NB4 (cell line): ENCODE measurements around the gene LYZL2.

Experiments used
- MYC ChIP-seq: IDR thresholded peaks from 2 replicates; pipeline ENCODE4 v1.6.1; 2011; ENCODE audit warnings: low read depth, low read length
- POLR2A ChIP-seq: IDR thresholded peaks from 2 replicates; pipeline ENCODE4 v1.6.1; 2011; ENCODE audit warnings: mild to moderate bottlenecking; ENCODE audit not compliant: insufficient read length; ENCODE audit errors: extremely low read depth
- TF ChIP-seq, protein P1 (sequence below): IDR thresholded peaks from one replicate; pipeline ENCODE4 v1.5.1; 2012; ENCODE audit warnings: low read depth, low read length
- TF ChIP-seq, protein P2 (sequence below): IDR thresholded peaks from 2 replicates; pipeline ENCODE4 v1.6.1; 2011; ENCODE audit warnings: low read depth, low read length

DNA sequence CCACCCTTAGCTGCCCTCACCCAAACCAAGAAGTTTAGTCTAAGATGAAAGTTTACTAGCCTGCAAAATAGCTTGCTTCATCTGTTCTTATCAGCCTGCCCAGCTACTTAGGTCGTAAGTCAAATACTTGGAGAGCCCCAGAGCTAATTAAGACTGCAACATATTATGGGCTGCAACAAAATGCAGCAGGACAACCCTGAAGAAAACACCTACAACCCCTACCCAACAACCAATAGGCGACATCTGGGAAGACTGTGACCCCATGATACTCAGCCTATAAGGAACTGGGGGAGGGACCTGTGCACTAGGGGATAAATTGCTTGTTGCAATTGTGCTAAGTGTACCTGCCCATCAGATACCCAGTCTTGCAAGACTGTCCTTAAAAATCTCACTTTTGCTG lies 64.1 kb downstream of the LYZL2 start:
- TF ChIP-seq, protein P1, sequence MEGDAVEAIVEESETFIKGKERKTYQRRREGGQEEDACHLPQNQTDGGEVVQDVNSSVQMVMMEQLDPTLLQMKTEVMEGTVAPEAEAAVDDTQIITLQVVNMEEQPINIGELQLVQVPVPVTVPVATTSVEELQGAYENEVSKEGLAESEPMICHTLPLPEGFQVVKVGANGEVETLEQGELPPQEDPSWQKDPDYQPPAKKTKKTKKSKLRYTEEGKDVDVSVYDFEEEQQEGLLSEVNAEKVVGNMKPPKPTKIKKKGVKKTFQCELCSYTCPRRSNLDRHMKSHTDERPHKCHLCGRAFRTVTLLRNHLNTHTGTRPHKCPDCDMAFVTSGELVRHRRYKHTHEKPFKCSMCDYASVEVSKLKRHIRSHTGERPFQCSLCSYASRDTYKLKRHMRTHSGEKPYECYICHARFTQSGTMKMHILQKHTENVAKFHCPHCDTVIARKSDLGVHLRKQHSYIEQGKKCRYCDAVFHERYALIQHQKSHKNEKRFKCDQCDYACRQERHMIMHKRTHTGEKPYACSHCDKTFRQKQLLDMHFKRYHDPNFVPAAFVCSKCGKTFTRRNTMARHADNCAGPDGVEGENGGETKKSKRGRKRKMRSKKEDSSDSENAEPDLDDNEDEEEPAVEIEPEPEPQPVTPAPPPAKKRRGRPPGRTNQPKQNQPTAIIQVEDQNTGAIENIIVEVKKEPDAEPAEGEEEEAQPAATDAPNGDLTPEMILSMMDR, result no peak
- TF ChIP-seq POLR2A (no peak), MYC (no peak)
- TF ChIP-seq, protein P2, sequence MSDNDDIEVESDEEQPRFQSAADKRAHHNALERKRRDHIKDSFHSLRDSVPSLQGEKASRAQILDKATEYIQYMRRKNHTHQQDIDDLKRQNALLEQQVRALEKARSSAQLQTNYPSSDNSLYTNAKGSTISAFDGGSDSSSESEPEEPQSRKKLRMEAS, result no peak
